Panc1 (cell line): ENCODE measurements around the gene CDC42BPA. TPM values are rescaled to one million over a fixed set of nuclear protein-coding genes. Genes with fewer than 3 reads are reported as not detected.

Experiments
- ATAC-seq: fragments of 200-7000 bp; cut with Tn5 transposase; 2 replicates; pipeline ENCODE4 v1.9.1; 2020; ENCODE audit warnings: mild to moderate bottlenecking, moderate library complexity
- BruUV-seq: library from RNA; stranded (reverse); fragments of 400-500 nt; replicated peaks from 2 replicates; lab custom pipeline; 2021; lab: Mats Ljungman, UMichigan
- CTCF ChIA-PET: fragments of 300-600 bp; sonication (Branson Sonifier 250); formaldehyde crosslinking; loops from one replicate; lab custom pipeline; 2022; ENCODE audit warnings: antibody characterized with exemption; lab: Charles Lee
- POLR2A ChIA-PET: fragments of 300-600 bp; sonication (Branson Sonifier 250); formaldehyde crosslinking; loops from one replicate; lab custom pipeline; 2022; ENCODE audit warnings: antibody characterized with exemption; lab: Charles Lee
- DNase-seq: peaks from one replicate; pipeline ENCODE4 v3.0.0-alpha.2; 2010; ENCODE audit warnings: low read depth, low spot score
- H3K27ac ChIP-seq: 2 replicates; pipeline ENCODE4 v1.5.1; 2011; ENCODE audit warnings: mild to moderate bottlenecking, low read length, inconsistent platforms
- H3K27me3 ChIP-seq: fragments of 200-500 bp; sonication (Bioruptor generic); 2 replicates; pipeline ENCODE4 v1.6.0; 2014; ENCODE audit warnings: low read length, inconsistent platforms; ENCODE audit not compliant: control insufficient read depth, insufficient read depth
- H3K36me3 ChIP-seq: fragments of 200-500 bp; sonication (Bioruptor generic); 2 replicates; pipeline ENCODE4 v1.5.1; 2014; ENCODE audit warnings: inconsistent platforms, mild to moderate bottlenecking, low read length, moderate library complexity; ENCODE audit not compliant: control insufficient read depth, insufficient read depth
- H3K4me1 ChIP-seq: 2 replicates; pipeline ENCODE4 v1.5.1; 2011; ENCODE audit warnings: inconsistent platforms, mild to moderate bottlenecking, low read length, moderate library complexity; ENCODE audit not compliant: control insufficient read depth, insufficient read depth
- H3K4me3 ChIP-seq, 2 experiments: 2 replicates each; pipeline ENCODE4 v1.5.1; 2011 to 2012; ENCODE audit warnings: low read depth in 2 of 2, low read length in 2 of 2, mild to moderate bottlenecking in 2 of 2, inconsistent platforms in 1 of 2, moderate library complexity in 1 of 2
- H3K9me3 ChIP-seq: fragments of 200-500 bp; sonication (Bioruptor generic); 2 replicates; pipeline ENCODE4 v1.5.1; 2014; ENCODE audit warnings: low read depth, mild to moderate bottlenecking, inconsistent platforms, low read length, moderate library complexity; ENCODE audit not compliant: control insufficient read depth, insufficient read depth
- CTCF ChIP-seq: fragments of 450-650 bp; IDR thresholded peaks from 2 replicates; pipeline ENCODE4 v1.5.1; 2017; ENCODE audit warnings: mild to moderate bottlenecking
- POLR2AphosphoS5 ChIP-seq: IDR thresholded peaks from 2 replicates; pipeline ENCODE4 v1.6.1; 2012; ENCODE audit warnings: mild to moderate bottlenecking, low read depth, low read length, moderate library complexity
- REST ChIP-seq, 2 experiments: IDR thresholded peaks; 2 replicates each; pipeline ENCODE4 v1.6.1; 2011 to 2012; ENCODE audit warnings: low read depth in 2 of 2, control low read depth in 1 of 2, low read length in 1 of 2, mild to moderate bottlenecking in 1 of 2, moderate library complexity in 1 of 2; ENCODE audit not compliant: insufficient read depth in 1 of 2
- SIN3A ChIP-seq: IDR thresholded peaks from 2 replicates; pipeline ENCODE4 v1.6.1; 2012; ENCODE audit warnings: low read depth, mild to moderate bottlenecking, low read length, moderate library complexity, borderline replicate concordance; ENCODE audit not compliant: insufficient read depth
- TCF7L2 ChIP-seq: IDR thresholded peaks from 2 replicates; pipeline ENCODE4 v1.6.1; 2011; ENCODE audit warnings: mild to moderate bottlenecking, low read depth, low read length, inconsistent platforms
- in situ Hi-C: cut with HindIII; loops from 2 replicates; pipeline ENCODE4 v1.10.0; 2016; ENCODE audit warnings: low sequenced_read_pairs, low pct_unique_long_range_greater_than_20kb
- intact Hi-C: fragments of 100-400 bp; cut with micrococcal nuclease; formaldehyde crosslinking; loops from one replicate; pipeline ENCODE4 v1.10.0; 2022; ENCODE audit not compliant: unreplicated experiment
- total RNA-seq: library from RNA; stranded (reverse); gene quantifications from one replicate; pipeline ENCODE4 v1.2.1, GENCODE V29; 2021; ENCODE audit not compliant: unreplicated experiment

Gene CDC42BPA
- total RNA-seq, 1 experiment from 2014 or later = 32.8 TPM

- DNase-seq (no peak), ATAC-seq (no peak)
- CTCF ChIA-PET = no interaction called here
- H3K36me3 ChIP-seq = no peaks in the 10 kb centered on the region
- H3K4me3 ChIP-seq = no peak overlapping the region
- intact Hi-C loops (no loop called here), in situ Hi-C loops (no loop called here)
- no TSS peak for BruUV-seq
- H3K9me3 ChIP-seq = peaks cover under 1% of the 10 kb centered on the region; the same call in 1 of the 2 replicates
- POLR2A ChIA-PET = no interaction called here
- TF ChIP-seq REST (IDR thresholded peaks at IDR 0.05; ENCODE audit: insufficient read depth in 1 of 2, low read depth in 2 of 2, low read length in 1 of 2) = no peak
- TF ChIP-seq CTCF = no peak
- TF ChIP-seq POLR2AphosphoS5 = no peak
- no peak for TF ChIP-seq SIN3A
- TF ChIP-seq TCF7L2 = no peak
- H3K27me3 ChIP-seq = no peaks in the 10 kb centered on the region
- no peaks in the 10 kb centered on the region for H3K4me1 ChIP-seq
- no peak overlapping the region for H3K27ac ChIP-seq
Observed at GRCh38 chr1:227328405-227329019, 10.2 kb upstream of the CDC42BPA start.

- Histone ChIP-seq H3K9me3 (no peaks in the 10 kb centered on the region), H3K4me1 (no peaks in the 10 kb centered on the region), H3K27ac (no peak overlapping the region), H3K27me3 (no peaks in the 10 kb centered on the region), H3K4me3 (no peak overlapping the region), H3K36me3 (no peaks in the 10 kb centered on the region)
- BruUV-seq = no TSS peak
- ChIA-PET POLR2A (no interaction called here), CTCF (no interaction called here)
- DNase-seq (no peak), ATAC-seq (no peak)
- in situ Hi-C loops = no loop called here
- TF ChIP-seq SIN3A = no peak
- no peak for TF ChIP-seq CTCF
- no peak for TF ChIP-seq TCF7L2
- no peak for TF ChIP-seq REST (IDR thresholded peaks at IDR 0.05; ENCODE audit: insufficient read depth in 1 of 2, low read depth in 2 of 2, low read length in 1 of 2)
- no peak for TF ChIP-seq POLR2AphosphoS5
- intact Hi-C loops = no loop called here
Observed at GRCh38 chr1:227325156-227325555, 6.9 kb upstream of the CDC42BPA start.
